Measurements from ENCODE around the gene BATF. TPM values are rescaled to one million over a fixed set of nuclear protein-coding genes. Genes with fewer than 3 reads are reported as not detected.

BATF gene
- total RNA-seq, 1 experiment from 2014 or later = 1.4 TPM

- no peak for DNase-seq
- Mint-ChIP-seq H3K27ac (ENCODE audit: unreplicated experiment) (no peak overlapping the region), H3K36me3 (ENCODE audit: insufficient read depth, unreplicated experiment) (peaks cover 3% of the 10 kb centered on the region), H3K4me3 (ENCODE audit: low read depth, unreplicated experiment) (no peak overlapping the region), H3K4me1 (ENCODE audit: low read depth, unreplicated experiment) (peaks cover 37% of the 10 kb centered on the region), H3K9me3 (ENCODE audit: low read depth, unreplicated experiment) (no peaks in the 10 kb centered on the region), H3K27me3 (ENCODE audit: unreplicated experiment) (peaks cover 21% of the 10 kb centered on the region)
- no peak for TF ChIP-seq CTCF (IDR thresholded peaks at IDR 0.05; ENCODE audit: unreplicated experiment)
- BruUV-seq (replicated peaks) = no TSS peak
- intact Hi-C loops (cut with micrococcal nuclease; ENCODE audit: unreplicated experiment) = loop anchor here (10.0 kb wide), 1 partner anchor 427 kb away; no protein-coding TSS in a partner anchor
- CTCF ChIA-PET = interaction anchor here (1.8 kb wide), 1 partner anchor 75 kb away, joined by 9 read pairs; no protein-coding TSS in a partner anchor
Measured at GRCh38 chr14:75562089-75562488, 39.8 kb downstream of the BATF start.

- H3K36me3 Mint-ChIP-seq (ENCODE audit: insufficient read depth, unreplicated experiment) = peaks cover 3% of the 10 kb centered on the region
- peaks cover 21% of the 10 kb centered on the region for H3K27me3 Mint-ChIP-seq (ENCODE audit: unreplicated experiment)
- H3K27ac Mint-ChIP-seq (ENCODE audit: unreplicated experiment) = no peak overlapping the region
- H3K4me1 Mint-ChIP-seq (ENCODE audit: low read depth, unreplicated experiment) = peaks cover 37% of the 10 kb centered on the region
- TF ChIP-seq CTCF (IDR thresholded peaks at IDR 0.05; ENCODE audit: unreplicated experiment) = no peak
- CTCF ChIA-PET = no interaction called here
- no peaks in the 10 kb centered on the region for H3K9me3 Mint-ChIP-seq (ENCODE audit: low read depth, unreplicated experiment)
- H3K4me3 Mint-ChIP-seq (ENCODE audit: low read depth, unreplicated experiment) = no peak overlapping the region
- no TSS peak for BruUV-seq (replicated peaks)
- DNase-seq = no peak
- intact Hi-C loops (cut with micrococcal nuclease; ENCODE audit: unreplicated experiment) = loop anchor here (10.0 kb wide), 1 partner anchor 428 kb away; no protein-coding TSS in a partner anchor
Measured at GRCh38 chr14:75562489-75562888, 40.2 kb downstream of the BATF start.

GRCh38 chr14:75563931-75564330 is 41.7 kb downstream of the BATF start:
- intact Hi-C loops (cut with micrococcal nuclease; ENCODE audit: unreplicated experiment) = loop anchor here (10.0 kb wide), 1 partner anchor 429 kb away; no protein-coding TSS in a partner anchor
- Mint-ChIP-seq H3K36me3 (ENCODE audit: insufficient read depth, unreplicated experiment) (peaks cover 3% of the 10 kb centered on the region), H3K27ac (ENCODE audit: unreplicated experiment) (no peak overlapping the region), H3K4me1 (ENCODE audit: low read depth, unreplicated experiment) (peaks cover 37% of the 10 kb centered on the region), H3K27me3 (ENCODE audit: unreplicated experiment) (peaks cover 21% of the 10 kb centered on the region), H3K9me3 (ENCODE audit: low read depth, unreplicated experiment) (no peaks in the 10 kb centered on the region), H3K4me3 (ENCODE audit: low read depth, unreplicated experiment) (no peak overlapping the region)
- CTCF ChIA-PET = no interaction called here
- no peak for DNase-seq
- no peak for TF ChIP-seq CTCF (IDR thresholded peaks at IDR 0.05; ENCODE audit: unreplicated experiment)
- no TSS peak for BruUV-seq (replicated peaks)

- peaks cover 28% of the 10 kb centered on the region for H3K4me1 Mint-ChIP-seq (ENCODE audit: low read depth, unreplicated experiment)
- CTCF ChIA-PET = no interaction called here
- H3K27ac Mint-ChIP-seq (ENCODE audit: unreplicated experiment) = no peak overlapping the region
- H3K27me3 Mint-ChIP-seq (ENCODE audit: unreplicated experiment) = peaks cover 21% of the 10 kb centered on the region
- DNase-seq = no peak
- no peak overlapping the region for H3K4me3 Mint-ChIP-seq (ENCODE audit: low read depth, unreplicated experiment)
- no peak for TF ChIP-seq CTCF (IDR thresholded peaks at IDR 0.05; ENCODE audit: unreplicated experiment)
- BruUV-seq (replicated peaks) = no TSS peak
- intact Hi-C loops (cut with micrococcal nuclease; ENCODE audit: unreplicated experiment) = loop anchor here (10.0 kb wide), 1 partner anchor 430 kb away; no protein-coding TSS in a partner anchor
- H3K36me3 Mint-ChIP-seq (ENCODE audit: insufficient read depth, unreplicated experiment) = peaks cover 3% of the 10 kb centered on the region
- no peaks in the 10 kb centered on the region for H3K9me3 Mint-ChIP-seq (ENCODE audit: low read depth, unreplicated experiment)
Measured at GRCh38 chr14:75565056-75565455, 42.8 kb downstream of the BATF start.

All from Calu3 (cell line).